HG02870 (cell line): ENCODE results near the gene SOX18.
"Not testable (repeated sequence)": the region's sequence is repeated elsewhere in the genome, so short reads cannot be mapped to it uniquely, and the experiment has no call there.

ENCODE experiments used
- ATAC-seq: cut with Tn5 transposase; IDR thresholded peaks from one replicate; pipeline ENCODE4 v1.9.1; 2021; ENCODE audit warnings: mild to moderate bottlenecking, moderate library complexity; ENCODE audit not compliant: unreplicated experiment

The SOX18 gene

DNA sequence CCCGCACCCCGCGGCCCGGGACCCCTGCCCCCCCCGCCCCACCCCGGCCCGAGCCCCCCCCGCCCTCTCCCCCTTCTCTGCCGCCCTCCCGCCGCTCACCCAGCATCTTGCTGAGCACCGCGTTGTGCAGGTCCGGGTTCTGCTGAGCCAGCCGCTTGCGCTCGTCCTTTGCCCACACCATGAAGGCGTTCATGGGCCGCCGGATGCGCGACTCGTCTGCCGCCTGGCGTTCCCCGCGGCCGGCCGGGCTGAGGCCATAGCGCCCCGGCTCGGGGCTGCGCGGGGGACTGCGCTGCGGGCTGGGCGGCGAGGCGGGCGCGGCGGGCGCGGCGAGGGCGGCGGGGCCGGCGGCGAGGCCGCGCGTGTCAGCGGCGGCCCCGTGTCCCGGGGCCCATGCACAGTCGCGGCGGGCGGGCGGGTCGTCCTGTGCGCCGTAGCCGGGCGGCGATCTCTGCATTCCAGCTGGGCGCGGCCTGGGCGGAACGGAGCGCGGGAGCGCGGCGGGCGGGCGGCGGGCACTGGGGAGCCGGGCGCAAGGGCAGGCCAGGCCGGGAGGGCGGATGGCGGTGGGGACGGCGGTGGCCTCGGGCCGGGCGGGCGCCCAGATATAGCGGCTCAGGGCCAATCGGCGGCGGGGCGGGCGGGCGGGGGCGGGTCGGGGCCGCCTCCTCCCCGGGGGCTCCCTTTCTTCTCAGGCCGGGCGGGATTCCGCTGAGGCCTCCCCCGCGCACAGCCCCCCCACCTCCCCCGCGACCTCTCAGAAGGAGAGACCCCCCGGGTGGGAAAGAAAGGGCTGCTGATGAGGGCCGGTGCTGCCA lies at the start of gene SOX18:
SOX18 (minus strand) TSS at position 580 of the 818 bp plus-strand sequence; CDS start at position 457, 123 bp downstream.
- no peak for ATAC-seq

- no peak for ATAC-seq
These were observed 49.1 kb upstream of the SOX18 start for GRCh38 chr20:64098471-64099013.

DNA sequence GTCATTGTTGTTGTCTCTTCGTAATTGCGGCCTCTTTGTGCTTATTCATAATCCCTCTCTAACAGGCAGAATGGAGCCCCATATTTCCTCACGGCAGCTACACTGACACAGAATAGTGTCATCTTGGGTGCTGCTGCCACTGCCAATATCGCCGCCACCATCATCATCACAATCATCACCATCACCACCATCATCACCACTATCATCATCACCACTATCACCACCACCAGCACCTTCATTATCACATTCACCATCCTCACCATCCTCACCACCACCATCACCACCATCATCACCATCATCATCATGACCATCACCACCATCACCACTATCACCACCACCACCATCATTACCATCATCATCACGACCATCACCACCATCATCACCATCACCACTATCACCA lies 47.1 kb upstream of the SOX18 start:
- ATAC-seq, result no peak

- no peak for ATAC-seq
These were observed 46.5 kb upstream of the SOX18 start for GRCh38 chr20:64095927-64096326.

GRCh38 chr20:64095455-64095854 lies 46.0 kb upstream of the SOX18 start:
- no peak for ATAC-seq

GRCh38 chr20:64093013-64093503 lies 43.6 kb upstream of the SOX18 start:
- no peak for ATAC-seq

GRCh38 chr20:64092258-64093012 lies 43.0 kb upstream of the SOX18 start:
- ATAC-seq, result no peak

- no peak for ATAC-seq
These were observed 42.3 kb upstream of the SOX18 start for GRCh38 chr20:64091770-64092169.

DNA sequence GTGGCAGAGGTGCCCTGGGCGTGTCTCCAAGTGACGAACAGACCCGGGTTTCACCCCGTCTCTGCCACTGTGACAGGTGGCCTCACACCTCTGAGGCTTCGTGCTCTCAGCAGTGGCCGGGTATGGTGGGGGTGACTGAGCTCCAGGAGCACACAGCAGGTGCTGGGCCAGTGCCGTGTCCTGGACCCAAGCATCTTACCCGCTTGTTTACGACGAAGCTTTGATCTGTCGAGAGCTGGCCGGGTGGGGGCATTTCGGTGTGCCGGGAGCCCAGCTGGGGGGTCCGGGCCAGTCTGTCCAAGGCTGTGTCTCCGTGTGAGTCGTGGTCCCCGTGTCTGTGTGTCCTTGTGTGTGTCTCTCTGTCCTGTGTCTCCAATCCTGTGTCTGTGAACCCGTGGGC lies 41.9 kb upstream of the SOX18 start:
- ATAC-seq, result no peak

- no peak for ATAC-seq
These were observed 40.7 kb upstream of the SOX18 start for GRCh38 chr20:64090165-64090564.

GRCh38 chr20:64088586-64088985 lies 39.1 kb upstream of the SOX18 start:
- not testable (repeated sequence) for ATAC-seq

GRCh38 chr20:64087226-64087825 lies 37.9 kb upstream of the SOX18 start:
- ATAC-seq, result not testable (repeated sequence)

DNA sequence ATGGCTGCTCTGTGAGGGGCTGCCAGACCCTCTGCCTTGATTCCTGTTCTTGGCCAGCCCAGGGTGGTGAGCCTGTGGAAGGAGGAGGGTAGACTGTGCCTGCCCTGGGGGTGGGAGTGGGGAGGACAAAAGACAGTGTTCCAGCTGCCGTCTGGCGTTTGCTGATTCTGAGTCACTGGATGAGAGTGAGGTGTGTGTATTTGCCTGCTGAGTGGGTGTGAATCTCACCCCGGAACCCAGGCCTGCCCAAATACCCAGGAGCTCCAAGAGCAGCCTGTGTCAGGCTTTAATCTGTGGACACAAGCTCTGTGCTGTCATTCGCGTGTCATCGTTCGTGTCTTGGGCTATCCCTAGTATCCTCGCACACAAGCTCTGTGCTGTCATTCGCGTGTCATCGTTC lies 37.4 kb upstream of the SOX18 start:
- ATAC-seq, result no peak

GRCh38 chr20:64084685-64085152 lies 35.3 kb upstream of the SOX18 start:
- no peak for ATAC-seq

DNA sequence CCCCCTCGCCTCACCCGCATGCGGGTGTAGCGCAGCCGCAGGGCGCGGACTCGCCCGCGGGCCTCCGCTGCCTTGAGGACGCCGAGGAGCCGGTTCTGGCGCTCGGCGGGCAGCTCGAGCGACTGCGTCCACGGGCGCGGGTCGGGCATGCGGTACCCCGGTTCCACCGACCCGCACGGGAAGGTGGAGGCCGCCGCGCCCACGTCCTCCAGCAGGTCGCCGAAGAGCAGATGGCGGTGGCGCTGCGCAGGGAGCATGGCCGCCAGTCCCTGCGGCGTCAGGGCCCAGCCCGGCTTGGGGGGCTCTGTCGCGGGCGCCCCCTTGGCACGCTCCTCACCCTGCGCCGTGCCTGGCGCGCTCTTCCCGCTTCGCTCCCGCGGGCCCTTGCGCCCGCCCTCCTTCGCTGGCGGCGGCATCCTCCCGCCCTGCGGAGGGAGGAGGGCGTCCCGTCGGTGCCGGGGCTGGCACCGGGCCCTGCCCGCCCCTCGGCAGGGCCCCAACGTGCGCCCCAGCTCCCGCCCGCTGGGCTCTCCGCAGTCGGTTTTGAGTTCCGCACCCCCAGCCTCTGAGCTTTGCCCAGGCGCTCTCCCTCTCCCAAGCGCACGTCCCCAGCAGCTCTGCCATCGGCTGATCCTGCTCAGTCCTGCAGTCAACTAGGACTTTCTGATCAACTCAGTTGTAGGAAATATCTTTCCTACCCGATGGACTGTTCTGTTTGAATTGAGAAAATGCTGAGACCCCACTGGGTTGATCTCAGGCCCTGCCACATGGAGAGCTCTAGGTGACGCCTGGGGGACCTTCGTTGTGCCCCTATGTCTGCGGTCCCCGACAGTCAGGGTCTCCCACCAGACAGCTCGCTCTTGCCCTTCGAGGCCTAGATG lies 34.6 kb upstream of the SOX18 start, which contains the start of gene LKAAEAR1:
LKAAEAR1 (minus strand) TSS at position 595 of the 881 bp plus-strand sequence; CDS start at position 416, 179 bp downstream.
- no peak for ATAC-seq

GRCh38 chr20:64083378-64083803 lies 34.0 kb upstream of the SOX18 start:
- ATAC-seq, result no peak

GRCh38 chr20:64082820-64083377 lies 33.5 kb upstream of the SOX18 start:
- no peak for ATAC-seq

- no peak for ATAC-seq
These were observed 32.8 kb upstream of the SOX18 start for GRCh38 chr20:64082126-64082731.

GRCh38 chr20:64081624-64081964 lies 32.2 kb upstream of the SOX18 start:
- no peak for ATAC-seq
